Right renal pelvis (tissue), 4 donors: ENCODE results near the gene WDR36. TPM values are rescaled to one million over a fixed set of nuclear protein-coding genes. Genes with fewer than 3 reads are reported as not detected.
A peak's percentile ranks its signal among the peaks of the same experiment; 100 is the strongest.

Experiments used
- DNase-seq, 4 donors: peaks; one replicate each; pipeline ENCODE4 v3.0.0-alpha.2; 2013; ENCODE audit warnings: low read depth in 4 of 4, low spot score in 3 of 4, missing footprints in 1 of 4
- polyA plus RNA-seq, 4 donors: library from polyadenylated mRNA; unstranded; fragments of 120-200 nt; gene quantifications; one replicate each; pipeline ENCODE4 v1.2.1, GENCODE V29; 2013; ENCODE audit not compliant: insufficient read length in 4 of 4

WDR36 gene
- 10 to 100 TPM; 23.1 to 35.5 (median 31.5) TPM for polyA plus RNA-seq

DNA sequence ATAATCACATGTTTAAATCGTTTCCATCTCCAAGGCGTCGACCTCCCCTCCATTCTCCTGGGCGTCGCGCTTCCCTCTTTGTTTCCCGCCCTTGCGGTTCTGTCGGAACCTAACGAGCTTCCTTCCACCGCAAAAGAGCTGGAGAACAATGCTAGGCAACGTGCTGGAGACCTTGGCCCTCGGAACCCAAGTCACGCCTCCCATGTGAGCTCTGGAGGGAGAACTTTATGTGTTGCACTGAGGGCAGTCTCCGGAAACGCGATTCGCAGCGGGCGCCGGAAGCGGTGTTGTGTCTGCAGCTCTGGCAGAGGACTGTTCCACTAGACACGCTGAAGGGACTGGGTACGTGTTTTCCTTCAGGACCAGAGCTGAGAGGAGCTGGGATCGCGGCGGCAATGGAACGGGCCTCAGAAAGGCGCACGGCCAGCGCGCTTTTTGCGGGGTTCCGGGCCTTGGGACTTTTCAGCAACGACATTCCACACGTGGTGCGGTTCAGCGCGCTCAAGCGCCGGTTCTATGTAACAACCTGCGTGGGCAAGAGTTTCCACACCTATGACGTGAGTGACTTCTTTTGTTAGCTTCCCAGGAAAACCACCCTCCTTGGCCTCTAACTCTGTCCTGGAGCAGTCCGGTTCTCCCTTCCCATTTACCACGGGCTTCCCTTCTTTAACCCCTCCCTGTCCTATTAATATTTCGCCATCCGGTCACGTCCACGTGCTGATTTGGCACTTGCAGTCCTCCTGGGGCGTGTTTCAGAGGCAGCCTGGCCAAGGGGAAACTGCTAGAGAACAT, at the start of gene WDR36:
WDR36 (plus strand) TSS at position 287 of the 792 bp plus-strand sequence; CDS start at position 396, 109 bp downstream.
- DNase-seq, result peak; percentile 84 to 87 (median 86)

DNA sequence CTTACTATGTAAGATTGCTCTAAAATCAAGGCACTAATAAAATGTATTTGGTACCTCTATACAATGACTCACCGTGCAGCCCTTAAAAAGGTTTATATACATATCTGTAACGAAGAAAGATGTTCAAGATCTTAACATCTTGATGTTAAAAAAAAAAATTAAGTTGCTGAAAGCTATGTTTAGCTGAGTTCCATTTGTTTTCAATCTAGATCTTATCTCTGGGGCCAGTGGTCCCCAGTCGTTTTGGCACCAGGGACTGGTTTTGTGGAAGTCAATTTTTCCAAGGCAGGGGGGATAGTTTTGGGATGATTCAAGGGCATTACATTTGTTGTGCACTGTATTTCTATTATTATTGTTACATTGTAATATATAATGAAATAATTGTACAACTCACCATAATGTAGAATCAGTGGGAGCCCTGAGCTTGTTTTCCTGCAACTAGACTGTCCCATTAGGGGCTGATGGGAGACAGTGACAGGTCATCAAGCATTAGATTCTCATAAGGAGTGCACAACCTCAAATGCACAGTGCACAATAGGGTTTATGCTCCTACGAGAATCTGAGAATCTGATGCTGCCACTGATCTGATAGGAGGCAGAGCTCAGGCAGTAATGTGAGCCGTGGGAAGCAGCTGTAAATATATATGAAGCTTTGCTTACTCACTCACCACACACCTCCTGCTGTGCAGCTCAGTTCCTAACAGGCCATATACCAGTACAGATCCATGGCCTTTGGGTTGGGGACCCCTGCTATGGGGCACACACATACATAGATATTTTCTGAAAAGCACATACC, 48.2 kb upstream of the WDR36 start:
- no peak for DNase-seq

- DNase-seq, result no peak
These were observed 34.1 kb upstream of the WDR36 start for GRCh38 chr5:111058064-111058463.

DNA sequence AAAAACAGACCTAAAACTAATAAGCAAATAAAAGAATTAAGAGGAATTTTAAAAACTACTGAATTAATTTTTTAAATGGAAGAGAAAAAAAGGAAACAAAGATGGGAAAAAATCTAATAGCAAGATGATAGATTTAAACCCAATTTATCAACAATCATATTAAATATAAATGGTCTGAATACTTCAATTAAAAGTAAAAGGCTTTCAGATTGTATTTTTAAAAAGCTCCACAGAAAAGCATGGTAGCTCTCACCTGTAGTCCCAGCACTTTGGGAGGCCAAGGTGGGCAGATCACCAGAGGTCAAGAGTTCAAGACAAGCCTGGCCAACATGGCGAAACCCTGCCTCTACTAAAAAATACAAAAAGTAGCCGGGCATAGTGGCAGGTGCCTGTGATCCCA, 32.0 kb upstream of the WDR36 start:
- DNase-seq, result no peak

- DNase-seq, result no peak
These were observed 30.5 kb upstream of the WDR36 start for GRCh38 chr5:111061618-111062017.

- DNase-seq, result no peak
These were observed 28.3 kb upstream of the WDR36 start for GRCh38 chr5:111063709-111064322.

DNA sequence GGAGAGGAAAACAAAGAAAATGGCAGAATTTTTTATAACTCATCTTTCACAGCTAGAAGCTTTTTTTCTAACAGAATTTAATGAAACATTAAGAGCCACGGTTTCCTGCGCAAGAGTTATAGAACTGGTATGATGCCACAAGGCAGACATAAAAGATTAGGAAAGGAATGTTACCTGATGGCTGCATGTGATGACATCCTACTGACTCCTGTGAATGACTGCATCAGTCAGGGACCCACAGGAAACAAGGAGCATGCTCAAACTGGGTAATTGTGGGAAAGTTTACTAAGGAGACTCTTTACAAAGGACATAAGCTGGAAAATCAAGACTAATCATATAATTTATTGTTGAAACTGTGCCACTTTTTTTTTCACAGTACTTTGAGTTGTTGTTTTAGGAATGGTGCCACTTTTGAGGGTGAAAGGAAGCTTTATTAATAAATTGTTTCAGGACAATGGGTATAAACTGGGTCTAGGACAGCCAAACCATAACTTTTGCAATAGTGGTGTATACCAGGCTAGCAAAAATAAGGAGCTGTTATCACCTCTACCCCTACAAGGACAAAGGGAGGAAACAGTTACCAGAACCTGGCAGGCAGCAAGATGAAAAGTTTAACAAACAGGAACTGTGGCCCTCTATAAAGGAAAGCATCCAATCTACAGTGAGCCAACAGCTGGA, 25.7 kb upstream of the WDR36 start:
- DNase-seq, result no peak

DNA sequence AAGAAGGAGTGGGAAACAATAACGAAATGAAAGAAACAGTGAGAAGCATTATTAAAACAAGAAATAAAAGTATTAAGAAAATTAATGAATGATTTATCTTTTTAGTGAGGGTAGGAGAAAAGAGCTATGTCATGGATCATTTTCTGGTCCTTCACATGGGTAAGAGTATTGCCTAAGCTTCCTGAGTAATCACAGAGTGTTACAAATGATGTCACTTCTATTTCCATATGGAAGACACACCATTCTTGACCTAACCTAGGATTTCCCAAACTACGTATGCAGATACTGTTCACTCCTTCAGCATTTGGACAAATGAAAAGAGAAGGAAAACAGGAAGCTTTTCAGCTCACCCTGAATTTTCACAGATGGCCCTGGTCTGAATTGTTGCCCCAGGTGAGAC, 23.9 kb upstream of the WDR36 start:
- no peak for DNase-seq

DNA sequence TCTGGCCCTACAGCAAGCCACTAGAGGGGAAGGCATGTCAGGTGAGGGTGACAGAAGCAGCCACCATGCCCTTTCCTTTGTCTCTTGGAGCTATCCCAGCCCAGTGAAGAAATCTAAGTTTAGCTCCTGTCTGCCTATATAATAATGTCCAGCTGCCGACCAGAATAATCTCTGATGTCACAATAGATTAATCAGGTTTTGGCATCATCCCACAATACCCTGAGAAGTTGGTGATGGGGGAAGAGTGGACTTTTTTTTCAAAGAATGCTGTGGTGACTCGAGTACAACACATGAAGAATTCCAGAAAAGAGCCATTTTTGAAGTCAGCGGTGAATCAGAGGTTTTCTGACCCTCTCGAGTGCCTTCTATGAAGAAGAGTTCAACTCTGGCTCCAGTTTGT, 22.3 kb upstream of the WDR36 start:
- no peak for DNase-seq

DNA sequence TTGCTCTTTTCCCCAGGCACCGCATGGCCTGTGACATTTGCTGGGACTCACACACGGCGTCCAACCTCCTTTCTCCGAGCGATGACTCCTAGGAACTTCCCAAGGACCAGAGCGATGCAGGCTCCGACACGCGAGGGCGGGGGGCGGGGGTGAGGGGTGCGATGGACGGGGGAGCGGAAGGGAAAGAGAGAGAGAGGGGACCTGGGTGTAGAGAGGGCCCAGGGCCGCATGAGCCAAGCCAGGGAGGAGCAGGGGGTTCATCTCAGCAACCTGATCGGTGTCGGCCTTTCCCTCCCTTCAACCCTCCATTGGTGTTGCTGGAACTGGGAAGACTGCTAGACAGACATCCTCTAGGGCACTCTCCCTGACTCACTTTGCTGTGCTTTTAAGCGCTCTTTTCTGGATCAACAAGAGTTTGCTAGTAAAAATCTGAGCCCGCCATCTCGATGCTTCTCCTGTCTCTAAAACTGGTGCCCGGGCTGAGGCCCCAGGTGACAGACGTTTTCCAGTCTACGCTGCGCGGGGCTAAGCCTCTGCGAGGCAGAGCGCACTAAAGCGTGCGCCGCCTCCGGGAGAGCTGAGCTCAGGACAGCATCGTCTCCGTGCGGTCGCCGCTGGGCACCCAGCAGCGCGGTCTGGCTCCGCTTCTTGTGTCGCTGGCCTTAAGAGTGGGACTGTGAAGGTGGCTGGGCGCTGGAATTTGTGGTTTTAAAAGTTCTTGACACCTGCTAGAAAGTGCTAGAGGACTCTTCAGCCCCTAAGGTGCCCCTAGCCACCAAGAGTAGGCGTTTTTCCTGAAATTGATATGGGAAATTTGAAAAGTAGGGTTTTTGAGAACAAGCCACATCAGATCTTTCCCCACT, 21.6 kb upstream of the WDR36 start:
- DNase-seq, result no peak

GRCh38 chr5:111071413-111071812, 20.7 kb upstream of the WDR36 start, which contains the start of gene TSLP:
Gene TSLP, plus strand, starts transcription at chr5:111071713. Its CDS starts 178 bp downstream, at chr5:111071891.
- no peak for DNase-seq

- DNase-seq, result no peak
These were observed 19.0 kb upstream of the WDR36 start for GRCh38 chr5:111072949-111073682.

- no peak for DNase-seq
These were observed 17.9 kb upstream of the WDR36 start for GRCh38 chr5:111074244-111074643.

DNA sequence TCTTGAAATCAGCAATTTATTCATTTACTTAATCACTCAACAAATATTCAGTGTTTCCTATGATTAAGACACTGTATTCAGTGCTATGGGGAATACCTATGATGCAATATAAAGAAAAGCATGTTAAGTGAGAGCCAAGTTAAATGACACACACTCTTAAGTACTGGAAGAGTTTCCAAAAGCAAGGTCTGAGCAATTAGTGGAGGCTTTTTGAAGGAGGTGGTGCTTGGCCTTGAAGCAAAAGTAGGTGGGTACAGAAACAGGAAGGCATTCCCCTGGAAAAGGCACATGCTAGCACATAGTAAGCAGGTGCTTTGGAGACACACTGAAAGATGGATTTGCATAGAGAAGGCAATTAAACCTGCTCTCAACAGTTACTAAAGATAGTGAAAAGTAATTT, 16.6 kb upstream of the WDR36 start:
- no peak for DNase-seq

DNA sequence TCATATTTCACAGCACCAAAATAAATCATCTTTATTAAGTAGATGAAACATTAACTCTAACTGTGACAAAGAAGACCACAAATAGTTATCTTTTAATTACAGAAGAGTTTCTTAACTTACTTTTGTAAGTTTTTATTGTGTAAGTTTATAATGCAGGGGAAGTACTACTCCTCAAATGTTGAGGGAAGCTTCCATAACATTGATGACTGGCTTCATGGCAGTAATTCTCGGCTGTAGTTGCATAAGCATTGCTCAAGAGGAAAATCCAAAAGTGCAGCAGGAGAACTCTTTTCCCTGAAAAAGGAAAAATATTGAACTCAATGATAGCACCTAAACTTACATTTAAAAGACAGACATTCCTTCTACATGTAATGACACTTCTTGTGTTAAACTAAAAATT, 16.1 kb upstream of the WDR36 start:
- no peak for DNase-seq

GRCh38 chr5:111077678-111078077, 14.5 kb upstream of the WDR36 start:
- no peak for DNase-seq

GRCh38 chr5:111079846-111080245, 12.3 kb upstream of the WDR36 start:
- DNase-seq, result no peak

DNA sequence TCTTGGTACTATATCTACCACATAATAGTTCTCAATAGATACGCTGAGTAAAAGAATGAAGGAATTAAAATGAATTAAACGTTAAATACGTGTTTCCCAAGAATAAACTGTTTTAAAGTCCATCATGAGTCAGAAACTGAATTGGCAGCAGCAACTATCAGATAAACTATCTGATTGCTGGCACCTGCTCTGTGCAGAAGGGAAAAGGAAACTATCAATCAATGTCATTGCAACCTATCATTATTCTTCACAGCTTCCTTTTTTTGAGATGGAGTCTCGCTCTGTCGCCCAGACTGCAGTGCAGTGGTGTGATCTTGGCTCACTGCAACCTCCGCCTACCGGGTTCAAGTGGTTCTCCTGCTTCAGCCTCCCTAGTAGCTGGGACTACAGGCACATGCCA, 8.8 kb upstream of the WDR36 start:
- DNase-seq, result no peak

GRCh38 chr5:111095982-111096381, 3.8 kb downstream of the WDR36 start:
- DNase-seq, result no peak
